Measurements from ENCODE around the gene SLC25A13.

SLC25A13 gene

DNA sequence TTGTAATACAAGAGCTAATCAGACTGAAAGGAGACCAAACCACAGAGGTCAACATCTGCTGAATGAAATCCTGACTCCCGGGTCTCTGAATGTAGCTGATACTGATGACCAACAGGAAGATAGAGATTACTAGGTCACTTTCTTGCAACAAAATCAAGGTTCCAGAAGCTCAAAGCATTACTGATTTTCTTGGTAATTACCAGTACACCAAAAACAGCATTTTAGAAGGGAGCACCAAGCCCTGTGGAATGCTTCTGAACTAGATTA lies 177.7 kb downstream of the SLC25A13 start:
- DNase-seq: no peak

GRCh38 chr7:96143495-96144259 lies 178.2 kb downstream of the SLC25A13 start:
- no peak for DNase-seq

GRCh38 chr7:96136600-96137239 lies 185.2 kb downstream of the SLC25A13 start:
- no peak for DNase-seq

DNA sequence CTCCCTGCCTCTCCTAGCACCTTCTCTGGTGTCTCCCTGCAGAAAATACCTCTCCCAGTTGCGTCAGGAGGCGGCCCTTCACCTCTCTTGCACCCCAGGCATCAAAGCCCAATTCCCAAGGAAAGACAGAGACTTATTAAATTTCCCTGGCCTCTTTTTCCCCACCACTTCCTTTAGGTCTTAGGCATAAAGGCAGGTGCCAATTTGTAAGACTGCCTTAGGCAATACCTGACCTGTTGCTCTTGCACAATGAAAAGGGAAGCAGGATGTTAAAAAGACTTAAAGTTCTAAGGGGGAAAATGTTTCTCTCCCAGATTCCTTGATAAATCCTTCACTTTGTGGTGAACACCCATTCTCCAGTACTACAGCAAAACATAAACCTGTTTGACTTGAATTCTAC lies 186.7 kb downstream of the SLC25A13 start:
- no peak for DNase-seq

GRCh38 chr7:96131525-96131924 lies 190.4 kb downstream of the SLC25A13 start:
- DNase-seq: no peak

DNA sequence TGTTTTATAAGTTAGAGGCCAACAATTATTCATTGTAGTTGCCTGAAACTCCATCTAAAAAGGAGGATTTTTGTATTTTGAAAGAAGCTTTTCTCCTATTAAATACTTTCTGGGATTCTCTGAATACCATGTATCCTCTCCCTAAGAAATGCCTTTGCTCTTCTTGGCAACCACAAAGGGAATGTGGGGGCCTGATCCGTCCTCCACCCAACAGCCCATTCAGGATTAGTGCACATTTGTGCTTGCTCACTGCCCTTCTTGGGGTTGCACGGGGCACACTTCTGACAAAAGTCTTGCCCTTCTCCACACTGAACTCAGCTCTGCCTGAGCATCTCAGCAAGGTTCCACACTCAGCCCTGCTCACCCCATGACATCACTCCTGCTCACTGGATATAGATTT lies 194.2 kb downstream of the SLC25A13 start:
- DNase-seq: no peak

GRCh38 chr7:96126382-96126781 lies 195.5 kb downstream of the SLC25A13 start:
- no peak for DNase-seq

DNA sequence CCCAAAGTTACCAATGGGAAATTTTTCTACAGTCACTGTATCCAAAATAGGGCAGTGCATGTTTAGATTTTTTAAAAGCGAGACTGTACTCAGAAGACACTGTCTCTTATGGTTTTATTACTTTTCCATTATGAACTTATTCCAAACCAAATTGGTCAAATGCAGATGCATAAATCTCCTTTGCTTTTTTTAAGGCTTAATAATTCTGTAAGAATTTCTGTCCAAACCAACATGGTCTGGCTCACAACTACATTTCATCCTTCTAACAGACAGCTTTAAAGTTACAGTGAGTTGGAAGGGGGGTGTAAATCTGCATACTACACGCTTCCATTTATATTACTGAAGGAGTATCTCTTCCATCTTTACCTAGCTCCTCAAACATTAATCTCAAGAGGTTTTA lies 199.2 kb downstream of the SLC25A13 start:
- DNase-seq: no peak

- DNase-seq: no peak
These were observed 200.1 kb downstream of the SLC25A13 start for GRCh38 chr7:96121752-96122151.

GRCh38 chr7:96120445-96121225 lies 201.3 kb downstream of the SLC25A13 start:
- DNase-seq: no peak

GRCh38 chr7:96118449-96119001 lies 203.4 kb downstream of the SLC25A13 start:
- no peak for DNase-seq

DNA sequence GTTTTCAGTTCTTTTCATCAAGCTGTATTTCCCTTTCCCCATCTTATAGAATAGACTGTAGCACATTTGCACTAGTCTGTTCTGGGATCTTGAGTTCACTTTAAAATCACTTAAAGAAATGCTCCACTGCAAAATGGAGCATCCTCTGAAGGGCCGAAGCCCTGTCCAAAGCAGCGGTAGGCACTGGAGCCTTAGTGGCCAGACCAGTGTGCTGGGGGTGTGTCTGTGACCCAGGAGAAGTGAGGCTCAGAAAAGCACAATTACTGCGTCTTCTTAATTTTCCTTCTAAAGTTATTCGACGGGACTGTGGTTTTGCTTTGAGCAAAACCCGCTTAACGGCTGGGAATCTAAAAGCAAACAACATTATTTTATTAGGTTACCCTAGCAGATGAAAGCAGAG lies 205.7 kb downstream of the SLC25A13 start:
- DNase-seq: no peak

DNA sequence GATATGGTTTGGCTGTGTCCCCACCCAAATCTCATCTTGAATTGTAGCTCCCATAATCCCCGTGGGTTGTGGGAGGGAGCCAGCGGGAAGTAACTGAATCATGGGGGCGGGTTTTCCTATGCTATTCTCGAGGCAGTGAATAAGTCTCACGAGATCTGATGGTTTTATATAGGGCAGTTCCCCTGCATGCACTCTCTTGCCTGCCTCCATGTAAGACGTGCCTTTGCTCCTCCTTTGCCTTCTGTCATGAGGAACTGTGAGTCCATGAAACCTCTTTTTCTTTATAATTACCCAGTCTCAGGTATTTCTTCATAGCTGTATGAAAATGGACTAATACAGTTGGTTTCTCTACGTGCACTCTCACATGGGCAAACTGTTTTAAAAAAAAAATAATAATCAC lies 207.7 kb downstream of the SLC25A13 start:
- no peak for DNase-seq

DNA sequence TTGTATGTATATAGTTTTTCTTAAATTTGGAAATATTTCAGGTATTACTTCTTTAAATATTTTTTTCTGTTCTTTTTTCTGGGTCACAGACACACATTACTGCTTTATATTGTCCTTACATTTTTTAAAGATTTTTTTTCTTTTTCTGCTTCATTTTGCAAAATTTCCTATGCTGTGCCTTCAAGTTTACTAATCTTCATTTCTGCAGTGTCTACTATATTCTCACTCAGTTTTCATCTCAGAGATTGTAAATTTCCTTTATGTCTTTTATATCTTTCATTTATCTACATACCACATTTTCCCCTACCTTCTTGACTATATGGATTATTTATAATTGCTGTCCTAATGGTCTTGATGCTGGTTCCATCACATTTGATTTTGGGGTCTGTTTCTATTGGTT lies 210.5 kb downstream of the SLC25A13 start:
- no peak for DNase-seq

- no peak for DNase-seq
These were observed 216.9 kb downstream of the SLC25A13 start for GRCh38 chr7:96104984-96105383.

- DNase-seq: no peak
These were observed 219.6 kb downstream of the SLC25A13 start for GRCh38 chr7:96102096-96102811.

DNA sequence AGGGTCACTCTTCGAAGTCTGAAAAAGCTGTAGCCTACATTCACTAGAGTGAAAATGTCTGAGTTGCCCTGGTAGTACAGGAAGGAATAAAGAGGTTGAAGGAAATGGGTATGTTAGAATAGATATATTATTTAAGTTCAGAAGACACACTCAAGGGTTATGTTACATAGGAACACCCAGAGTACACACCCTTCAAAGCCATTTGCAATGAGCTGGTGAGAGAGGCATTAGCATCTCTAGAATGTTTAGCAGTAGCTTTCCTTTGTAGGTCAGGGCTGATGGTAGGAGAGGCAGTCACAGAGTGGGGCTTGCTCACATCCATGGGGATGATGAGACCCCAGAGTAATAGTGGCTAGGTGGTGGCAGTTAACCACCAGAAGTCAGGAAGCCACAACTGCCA lies 221.2 kb downstream of the SLC25A13 start:
- DNase-seq: no peak

GRCh38 chr7:96097835-96098234 lies 224.1 kb downstream of the SLC25A13 start:
- no peak for DNase-seq

GRCh38 chr7:96093435-96093834 lies 228.5 kb downstream of the SLC25A13 start:
- no peak for DNase-seq

DNA sequence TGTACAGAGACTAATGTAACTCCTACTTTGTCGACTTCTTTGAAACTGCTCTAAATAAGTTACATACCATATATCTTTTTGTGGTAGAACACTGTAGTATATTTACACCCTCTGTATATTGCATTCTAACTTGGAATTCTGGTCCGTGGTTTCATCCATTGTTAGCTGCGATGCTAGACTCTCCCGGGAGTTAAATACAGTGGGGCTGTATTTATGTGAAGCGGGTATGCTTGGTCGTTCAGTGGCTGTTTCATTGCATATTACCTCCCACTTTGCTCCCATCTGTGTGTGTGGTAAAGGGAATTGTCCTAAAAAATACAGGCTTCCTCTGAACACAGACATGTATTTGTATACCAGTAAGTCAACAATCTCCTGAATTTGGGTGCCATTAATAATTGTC lies 231.1 kb downstream of the SLC25A13 start:
- no peak for DNase-seq

DNA sequence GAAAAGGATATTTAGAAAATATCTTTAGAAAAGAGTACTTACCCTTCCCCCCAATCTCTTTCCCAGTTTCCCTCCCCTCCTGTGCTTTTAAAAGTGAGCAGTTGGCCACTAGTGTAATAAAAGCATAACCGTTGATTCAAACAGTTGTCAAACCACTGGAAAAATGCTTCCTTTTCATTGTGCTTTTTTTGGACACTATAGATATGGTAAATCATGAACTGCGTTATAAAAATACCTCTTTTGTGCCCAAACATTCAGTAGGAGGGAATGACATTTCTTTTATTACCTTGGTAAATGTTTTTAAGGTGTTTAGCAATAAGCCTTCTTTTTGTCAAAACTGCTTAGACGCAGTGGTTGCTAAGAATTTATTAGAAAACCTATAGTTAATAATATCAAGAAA lies 232.4 kb downstream of the SLC25A13 start:
- no peak for DNase-seq

DNA sequence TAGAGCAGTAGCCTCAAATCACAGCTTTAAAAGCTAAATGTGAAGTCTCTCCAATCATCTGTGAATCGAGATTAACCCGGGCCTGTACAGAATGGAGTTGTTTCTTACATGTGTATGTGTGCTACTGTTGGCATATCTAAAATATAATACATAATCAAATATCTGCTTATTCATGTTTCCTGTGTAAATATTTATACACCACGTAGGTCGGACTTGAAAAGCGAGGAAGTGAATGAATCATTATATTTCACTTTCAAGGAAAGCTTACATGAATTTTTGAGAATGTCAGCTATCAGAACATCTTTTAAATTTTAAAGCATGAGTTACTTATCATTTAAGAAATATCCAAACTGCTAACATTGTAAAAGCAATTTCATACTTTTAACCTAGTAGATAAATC lies 233.3 kb downstream of the SLC25A13 start:
- DNase-seq: no peak

DNA sequence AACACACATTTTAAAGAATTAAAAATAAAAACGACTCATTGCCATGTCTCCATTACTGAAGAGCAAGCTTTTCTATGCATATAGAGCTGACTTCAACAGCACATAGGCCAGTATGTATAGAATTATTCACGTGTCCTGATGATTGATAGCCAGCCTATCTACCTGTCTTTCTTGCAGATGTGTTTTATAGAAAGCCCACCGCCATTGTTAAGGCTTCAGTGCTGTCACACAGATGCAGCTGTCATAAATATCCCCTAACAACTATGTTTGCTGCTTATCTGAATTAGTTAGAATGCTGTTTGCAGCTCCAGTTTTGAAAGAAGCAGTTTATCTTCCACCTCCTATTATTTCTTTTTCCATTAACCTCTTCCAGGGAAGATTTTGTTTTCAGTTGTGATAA lies 235.9 kb downstream of the SLC25A13 start:
- DNase-seq: no peak

Data from stimulated activated CD4-positive, alpha-beta T cell treated with anti-CD3 and anti-CD28 coated beads, Interleukin-4, amount 100 ng/mL, for 4 hours (primary cell).